IMR-90 (cell line): Measurements from ENCODE around the gene CXCL6. TPM values are rescaled to one million over a fixed set of nuclear protein-coding genes. Genes with fewer than 3 reads are reported as not detected.

Experiments
- ATAC-seq: fragments of 200-7000 bp; cut with Tn5 transposase; 2 replicates; pipeline ENCODE4 v1.9.1; 2020; ENCODE audit warnings: low read depth, mild to moderate bottlenecking, moderate library complexity
- BruUV-seq: library from RNA; stranded (reverse); fragments of 400-500 nt; replicated peaks from 2 replicates; lab custom pipeline; 2021; lab: Mats Ljungman, UMichigan
- CTCF ChIA-PET: fragments of 300-600 bp; formaldehyde crosslinking; extraction: SDS; loops from one replicate; lab custom pipeline; 2021; ENCODE audit warnings: antibody characterized with exemption; lab: Yijun Ruan, JAX
- POLR2A ChIA-PET: fragments of 300-600 bp; sonication (Branson Sonifier 250); formaldehyde crosslinking; loops from one replicate; lab custom pipeline; 2022; ENCODE audit warnings: antibody characterized with exemption; ENCODE audit not compliant: unreplicated experiment; lab: Charles Lee
- DNase-seq: peaks from one replicate; pipeline ENCODE4 v3.0.0; 2013
- H2AFZ ChIP-seq: replicated peaks from 2 replicates; pipeline ENCODE3; 2013; ENCODE audit warnings: low read length, mild to moderate bottlenecking; ENCODE audit not compliant: poor library complexity
- H2AK5ac ChIP-seq: 2 replicates; pipeline ENCODE4 v1.6.1; 2013; ENCODE audit warnings: low read depth, low read length, inconsistent platforms
- H2AK9ac ChIP-seq: replicated peaks from 2 replicates; pipeline ENCODE3; 2013; ENCODE audit warnings: mild to moderate bottlenecking, low read depth, low read length, moderate library complexity; ENCODE audit not compliant: poor library complexity
- H2BK120ac ChIP-seq: 2 replicates; pipeline ENCODE4 v1.6.1; 2013; ENCODE audit warnings: low read depth, low read length, inconsistent platforms
- H2BK15ac ChIP-seq: 3 replicates; pipeline ENCODE4 v1.6.1; 2013; ENCODE audit warnings: low read depth, low read length, inconsistent platforms
- H2BK20ac ChIP-seq: 2 replicates; pipeline ENCODE4 v1.6.1; 2013; ENCODE audit warnings: low read depth, mild to moderate bottlenecking, inconsistent platforms, low read length, moderate library complexity
- H2BK5ac ChIP-seq: 2 replicates; pipeline ENCODE4 v1.6.1; 2013; ENCODE audit warnings: mild to moderate bottlenecking, low read depth, low read length, inconsistent platforms; ENCODE audit not compliant: poor library complexity, severe bottlenecking
- H3K14ac ChIP-seq: replicated peaks from 2 replicates; pipeline ENCODE4 v1.6.1; 2013; ENCODE audit warnings: low read depth, low read length, inconsistent platforms
- H3K18ac ChIP-seq: 2 replicates; pipeline ENCODE4 v1.6.1; 2013; ENCODE audit warnings: low read depth, low read length, control low read depth
- H3K23ac ChIP-seq: 2 replicates; pipeline ENCODE4 v1.6.1; 2013; ENCODE audit warnings: low read depth, low read length, inconsistent platforms
- H3K27ac ChIP-seq: 2 replicates; pipeline ENCODE4 v1.5.1; 2013; ENCODE audit warnings: mild to moderate bottlenecking, control low read depth, low read length; ENCODE audit not compliant: insufficient read depth
- H3K27me3 ChIP-seq: 2 replicates; pipeline ENCODE4 v1.6.1; 2013; ENCODE audit warnings: low read length; ENCODE audit not compliant: control insufficient read depth, insufficient read depth
- H3K36me3 ChIP-seq: 2 replicates; pipeline ENCODE4 v1.6.1; 2013; ENCODE audit warnings: low read length, mixed read lengths; ENCODE audit not compliant: control insufficient read depth, insufficient read depth
- H3K4ac ChIP-seq: 2 replicates; pipeline ENCODE4 v1.6.1; 2013; ENCODE audit warnings: low read depth, low read length, inconsistent platforms
- H3K4me1 ChIP-seq: 2 replicates; pipeline ENCODE4 v1.6.1; 2013; ENCODE audit warnings: low read length, mixed read lengths; ENCODE audit not compliant: control insufficient read depth, insufficient read depth
- H3K4me2 ChIP-seq: 2 replicates; pipeline ENCODE4 v1.6.1; 2013; ENCODE audit warnings: low read depth, mild to moderate bottlenecking, control low read depth, low read length, moderate library complexity
- H3K4me3 ChIP-seq: 2 replicates; pipeline ENCODE4 v1.5.1; 2013; ENCODE audit warnings: low read depth, mild to moderate bottlenecking, control low read depth, low read length, moderate library complexity; ENCODE audit not compliant: insufficient read depth
- H3K56ac ChIP-seq: 2 replicates; pipeline ENCODE4 v1.6.1; 2013; ENCODE audit warnings: low read length, inconsistent platforms; ENCODE audit not compliant: insufficient read depth; ENCODE audit errors: extremely low read depth
- H3K79me1 ChIP-seq, 2 experiments: 2 replicates each; pipeline ENCODE4 v1.6.1; 2013; ENCODE audit warnings: low read length in 2 of 2, inconsistent platforms in 1 of 2, low read depth in 1 of 2
- H3K9ac ChIP-seq: 2 replicates; pipeline ENCODE4 v1.6.1; 2013; ENCODE audit warnings: low read depth, low read length, control low read depth
- H3K9me1 ChIP-seq: 2 replicates; pipeline ENCODE4 v1.6.1; 2013; ENCODE audit warnings: low read length, inconsistent platforms; ENCODE audit not compliant: insufficient read depth
- H3K9me3 ChIP-seq: 2 replicates; pipeline ENCODE4 v1.6.1; 2013; ENCODE audit warnings: low read length; ENCODE audit not compliant: control insufficient read depth, insufficient read depth
- H4K20me1 ChIP-seq: 2 replicates; pipeline ENCODE4 v1.6.1; 2013; ENCODE audit warnings: low read length, inconsistent platforms; ENCODE audit not compliant: insufficient read depth
- H4K5ac ChIP-seq: 2 replicates; pipeline ENCODE4 v1.6.1; 2013; ENCODE audit warnings: mild to moderate bottlenecking, low read depth, low read length, control low read depth
- H4K8ac ChIP-seq, 2 experiments: 2 replicates each; pipeline ENCODE4 v1.6.1; 2013; ENCODE audit warnings: low read depth in 2 of 2, low read length in 2 of 2, control low read depth in 1 of 2, inconsistent platforms in 1 of 2
- H4K91ac ChIP-seq: 2 replicates; pipeline ENCODE4 v1.6.1; 2013; ENCODE audit warnings: low read depth, low read length, inconsistent platforms; ENCODE audit not compliant: insufficient read depth
- MAFK ChIP-seq: IDR thresholded peaks from 2 replicates; pipeline ENCODE4 v1.6.1; 2012; ENCODE audit warnings: low read depth, low read length, improper control_type of control experiment
- MAZ ChIP-seq: IDR thresholded peaks from 2 replicates; pipeline ENCODE4 v1.6.1; 2012; ENCODE audit warnings: low read depth, mild to moderate bottlenecking, low read length, improper control_type of control experiment, moderate library complexity, borderline replicate concordance
- WGBS, 2 experiments: methylation state at CpG; one replicate each; pipeline versions ENCODE4 v1.1.5 to v1.1.7; 2013; ENCODE audit warnings: missing lambda C conversion rate in 2 of 2; ENCODE audit not compliant: insufficient read length in 1 of 2; ENCODE audit errors: extremely low coverage in 2 of 2; 5-methylcytosine and 5-hydroxymethylcytosine counted together
- dilution Hi-C: fragments of 300-500 bp; cut with HindIII; formaldehyde crosslinking; loops from one replicate; pipeline ENCODE4 v1.14.3; 2018; ENCODE audit warnings: low sequenced_read_pairs; ENCODE audit not compliant: unreplicated experiment
- in situ Hi-C: fragments of 300-500 bp; cut with MboI; formaldehyde crosslinking; loops from 3 replicates; pipeline ENCODE4 v1.14.3; 2019; ENCODE audit warnings: low sequenced_read_pairs, inconsistent platforms, mixed read lengths
- intact Hi-C: fragments of 100-400 bp; cut with micrococcal nuclease; formaldehyde crosslinking; loops from 2 replicates; pipeline ENCODE4 v1.10.0; 2022
- polyA plus RNA-seq, 3 experiments: library from polyadenylated mRNA; depleted of rRNA; stranded (reverse); fragments of >200 nt; gene quantifications; 2 replicates each; pipeline ENCODE4 v1.2.3, GENCODE V29; 2012; ENCODE audit warnings: low replicate concordance in 1 of 3
- total RNA-seq: library from RNA; depleted of rRNA; stranded (reverse); fragments of >200 nt; gene quantifications from 2 replicates; pipeline ENCODE4 v1.2.3, GENCODE V29; 2012

The CXCL6 gene
- total and polyA plus RNA-seq, 2 of the 4 experiments (the other 2 are of a cell fraction): not detected

DNA sequence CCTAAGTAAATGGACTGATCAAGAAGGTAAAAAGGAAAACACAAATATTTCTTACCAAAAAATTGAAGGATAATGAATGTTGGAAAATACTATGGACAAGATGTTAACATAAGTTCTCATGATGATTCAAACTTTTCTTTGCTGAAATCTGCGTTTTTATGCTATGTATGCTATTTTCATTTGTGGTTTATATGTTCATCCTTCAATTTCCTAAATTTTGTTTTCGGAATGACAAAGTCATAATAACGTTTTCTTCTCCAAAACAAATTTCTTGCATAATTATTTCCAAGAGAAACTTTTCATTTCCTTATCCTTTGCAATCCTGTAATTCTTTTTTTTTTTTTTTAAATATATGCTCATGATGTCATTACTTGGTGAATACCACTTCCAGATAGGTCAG, 24.4 kb downstream of the CXCL6 start:
- Histone ChIP-seq H4K91ac (no peak overlapping the region), H4K20me1 (no peaks in the 10 kb centered on the region)

More for the DNA sequence above, 24.4 kb downstream of the CXCL6 start:
- Histone ChIP-seq H3K14ac (no peak overlapping the region), H2AFZ (no peak overlapping the region), H3K9me1 (peaks cover 2% of the 10 kb centered on the region), H3K4me3 (no peak overlapping the region), H3K9me3 (peaks cover 4% of the 10 kb centered on the region; the same call in 1 of the 2 replicates), H3K36me3 (no peaks in the 10 kb centered on the region), H3K23ac (no peak overlapping the region), H3K4me2 (no peak overlapping the region), H2BK15ac (no peak overlapping the region), H2BK120ac (no peak overlapping the region), H2AK5ac (no peak overlapping the region), H4K8ac (no peak overlapping the region), H3K27ac (no peak overlapping the region), H3K56ac (no peak overlapping the region), H2BK20ac (no peak overlapping the region), H2AK9ac (no peak overlapping the region), H3K18ac (no peak overlapping the region), H3K4ac (no peak overlapping the region), H3K27me3 (peaks cover 17% of the 10 kb centered on the region), H3K79me1 (no peaks in the 10 kb centered on the region), H3K4me1 (peaks cover 11% of the 10 kb centered on the region), H3K9ac (no peak overlapping the region), H2BK5ac (no peak overlapping the region), H4K5ac (no peak overlapping the region)
- in situ Hi-C loops (no loop called here), dilution Hi-C loops (no loop called here), intact Hi-C loops (loop anchor here (2.0 to 10.0 kb wide), 3 partner anchors 174 to 274 kb away; partner anchors contain the start of gene CXCL3)
- CTCF ChIA-PET: no interaction called here
- POLR2A ChIA-PET: no interaction called here
- ATAC-seq (no peak), DNase-seq (no peak)
- TF ChIP-seq MAFK: peak; percentile 17; the same call in 1 of the 2 replicates
- TF ChIP-seq MAZ: no peak
- no CpG with 5 or more reads among the region's 3 CpGs for WGBS, 2 experiments
- BruUV-seq: no TSS peak
